ENCODE measurements around the gene ATP5F1D. TPM values are rescaled to one million over a fixed set of nuclear protein-coding genes. Genes with fewer than 3 reads are reported as not detected.

Gene ATP5F1D
- total and polyA plus RNA-seq, 2 of the 13 experiments (the other 11 are each of a cell fraction or from before 2014, with no cell fraction given): 39.4 to 78.7 TPM

DNA sequence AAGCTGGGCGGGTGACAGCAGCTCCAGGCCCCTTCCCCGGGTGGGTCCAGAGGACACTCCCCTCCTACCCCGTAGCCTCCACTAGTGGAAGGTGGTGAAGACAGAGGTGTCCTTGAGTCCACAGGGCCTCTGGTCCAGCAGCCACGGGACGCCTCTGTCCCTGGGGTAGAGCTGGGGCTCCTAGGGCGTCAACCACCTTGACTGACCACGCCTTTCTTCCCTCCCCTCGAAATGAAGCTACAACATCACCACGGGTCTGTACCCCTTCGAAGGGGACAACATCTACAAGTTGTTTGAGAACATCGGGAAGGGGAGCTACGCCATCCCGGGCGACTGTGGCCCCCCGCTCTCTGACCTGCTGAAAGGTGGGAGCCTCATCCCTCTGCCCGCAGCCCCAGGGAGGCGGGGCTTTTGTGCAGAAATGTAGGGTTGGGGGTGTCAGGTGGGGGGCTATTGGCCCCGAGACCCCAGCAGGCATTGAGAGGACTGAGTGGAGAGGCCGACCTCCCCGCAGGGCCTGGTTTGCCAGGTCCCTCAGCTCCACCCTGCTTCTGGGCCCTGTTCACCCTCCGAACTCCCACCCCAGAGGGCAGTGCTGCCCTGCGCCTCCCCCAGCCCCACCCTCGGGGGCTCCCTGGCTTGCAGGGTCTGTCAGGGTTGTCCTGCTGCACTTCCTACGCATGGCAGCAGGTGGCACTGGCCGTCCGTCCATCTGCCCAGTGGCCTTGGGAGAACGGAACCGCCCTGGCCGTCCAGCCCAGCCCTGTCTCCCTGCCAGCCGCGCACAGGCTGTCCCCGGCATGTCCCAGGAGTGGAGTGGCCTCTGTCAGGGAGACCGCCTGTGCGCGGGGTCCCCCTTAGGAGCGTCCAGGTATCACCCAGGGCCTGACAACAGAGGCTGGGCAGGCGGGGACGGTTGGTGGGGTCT, 20.3 kb upstream of the ATP5F1D start (continued):
- no peak for TF ChIP-seq HDAC6 (IDR thresholded peaks at IDR 0.05; ENCODE audit: low read depth, low read length)
- TF ChIP-seq ZNF253 (CRISPR knock-in tag; IDR thresholded peaks at IDR 0.05; ENCODE audit: borderline replicate concordance): no peak
- no peak for TF ChIP-seq ZNF205 (CRISPR knock-in tag; IDR thresholded peaks at IDR 0.05)
- TF ChIP-seq FOXM1 (CRISPR knock-in tag; IDR thresholded peaks at IDR 0.05): no peak
- TF ChIP-seq DZIP1 (CRISPR knock-in tag; IDR thresholded peaks at IDR 0.05): no peak
- TF ChIP-seq HDAC2 (CRISPR knock-in tag; IDR thresholded peaks at IDR 0.05): no peak
- no peak for TF ChIP-seq BHLHE40 (IDR thresholded peaks at IDR 0.05; ENCODE audit: low read length)
- TF ChIP-seq TOPORS (CRISPR knock-in tag; IDR thresholded peaks at IDR 0.05): no peak
- no peak for TF ChIP-seq MLXIP (CRISPR knock-in tag; IDR thresholded peaks at IDR 0.05; ENCODE audit: borderline replicate concordance)
- no peak for TF ChIP-seq PITX1 (CRISPR knock-in tag; IDR thresholded peaks at IDR 0.05)
- TF ChIP-seq GATAD2A (CRISPR knock-in tag; IDR thresholded peaks at IDR 0.05): peak; percentile 25; the same call in 1 of the 2 replicates
- no peak for TF ChIP-seq NR2C2 (CRISPR knock-in tag; IDR thresholded peaks at IDR 0.05; ENCODE audit: borderline replicate concordance)
- TF ChIP-seq, protein P1, sequence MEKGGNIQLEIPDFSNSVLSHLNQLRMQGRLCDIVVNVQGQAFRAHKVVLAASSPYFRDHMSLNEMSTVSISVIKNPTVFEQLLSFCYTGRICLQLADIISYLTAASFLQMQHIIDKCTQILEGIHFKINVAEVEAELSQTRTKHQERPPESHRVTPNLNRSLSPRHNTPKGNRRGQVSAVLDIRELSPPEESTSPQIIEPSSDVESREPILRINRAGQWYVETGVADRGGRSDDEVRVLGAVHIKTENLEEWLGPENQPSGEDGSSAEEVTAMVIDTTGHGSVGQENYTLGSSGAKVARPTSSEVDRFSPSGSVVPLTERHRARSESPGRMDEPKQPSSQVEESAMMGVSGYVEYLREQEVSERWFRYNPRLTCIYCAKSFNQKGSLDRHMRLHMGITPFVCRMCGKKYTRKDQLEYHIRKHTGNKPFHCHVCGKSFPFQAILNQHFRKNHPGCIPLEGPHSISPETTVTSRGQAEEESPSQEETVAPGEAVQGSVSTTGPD (CRISPR knock-in tag; IDR thresholded peaks at IDR 0.05): no peak
- TF ChIP-seq, protein P2, sequence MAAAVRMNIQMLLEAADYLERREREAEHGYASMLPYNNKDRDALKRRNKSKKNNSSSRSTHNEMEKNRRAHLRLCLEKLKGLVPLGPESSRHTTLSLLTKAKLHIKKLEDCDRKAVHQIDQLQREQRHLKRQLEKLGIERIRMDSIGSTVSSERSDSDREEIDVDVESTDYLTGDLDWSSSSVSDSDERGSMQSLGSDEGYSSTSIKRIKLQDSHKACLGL (CRISPR knock-in tag; IDR thresholded peaks at IDR 0.05): 0 out of 2 replicates have a peak, but pooled peaks have one; percentile 49
- TF ChIP-seq ZSCAN25 (CRISPR knock-in tag; IDR thresholded peaks at IDR 0.05): no peak
- TF ChIP-seq SMC3 (IDR thresholded peaks at IDR 0.05; ENCODE audit: low read length): peak; percentile 18; the same call in 1 of the 2 replicates
- TF ChIP-seq RBM22 (optimal IDR thresholded peaks at IDR 0.05; ENCODE audit: low read length): peak; percentile 61
- TF ChIP-seq THAP7 (CRISPR knock-in tag; IDR thresholded peaks at IDR 0.05): no peak
- TF ChIP-seq SYNCRIP (IDR thresholded peaks at IDR 0.05; ENCODE audit: insufficient read depth, low read depth, low read length): no peak
- TF ChIP-seq TEAD3 (CRISPR knock-in tag; optimal IDR thresholded peaks at IDR 0.05; ENCODE audit: borderline replicate concordance): no peak
- no peak for TF ChIP-seq ZNF772 (CRISPR knock-in tag; IDR thresholded peaks at IDR 0.05)
- TF ChIP-seq TAF1 (CRISPR knock-in tag; IDR thresholded peaks at IDR 0.05): no peak

Data from HepG2 (cell line).